ENCODE results near the gene GOSR2. TPM values are rescaled to one million over a fixed set of nuclear protein-coding genes. Genes with fewer than 3 reads are reported as not detected.

The GOSR2 gene
- total RNA-seq, 1 donor from 2014 or later: 57.1 TPM

Small RNA genes within 50 kb of the gene (microRNA-seq; reads per million reads assigned to microRNA genes)
- gene MIR5089 (ENCODE audit: borderline number of aligned reads, unreplicated experiment): not detected

Other genes with a start within 250 kb of the GOSR2 start
- 7.2 and 8.1 TPM in 2 replicates for gene WNT3, start 104.5 kb upstream of the GOSR2 start, total RNA-seq
- 0.98 and 2.4 TPM in 2 replicates for gene WNT9B, start 71.6 kb upstream of the GOSR2 start, total RNA-seq
- not detected in 2 replicates for gene RPRML, start 56.1 kb downstream of the GOSR2 start, total RNA-seq

Data from progenitor cell of endocrine pancreas (in vitro differentiated cells).